Body of pancreas (tissue), 4 donors: ENCODE results near the gene DAB2IP.
"Not testable (repeated sequence)": the region's sequence is repeated elsewhere in the genome, so short reads cannot be mapped to it uniquely, and the experiment has no call there.

Experiments
- POLR2A ChIP-seq, 3 donors: fragments of 450-650 bp; IDR thresholded peaks; one replicate each; pipeline ENCODE4 v1.6.1; 2016; ENCODE audit warnings: antibody characterized with exemption in 3 of 3, mild to moderate bottlenecking in 2 of 3
- TF ChIP-seq, protein P1 (sequence below), 7 experiments: fragments of 450-650 bp in 4 of 7; fragments of 200-600 bp in 3 of 7; sonication (generic) in 3 of 7; IDR thresholded peaks; one replicate each; pipeline ENCODE4 v1.5.1; 2016 to 2019; ENCODE audit warnings: antibody characterized with exemption in 7 of 7

DNA sequence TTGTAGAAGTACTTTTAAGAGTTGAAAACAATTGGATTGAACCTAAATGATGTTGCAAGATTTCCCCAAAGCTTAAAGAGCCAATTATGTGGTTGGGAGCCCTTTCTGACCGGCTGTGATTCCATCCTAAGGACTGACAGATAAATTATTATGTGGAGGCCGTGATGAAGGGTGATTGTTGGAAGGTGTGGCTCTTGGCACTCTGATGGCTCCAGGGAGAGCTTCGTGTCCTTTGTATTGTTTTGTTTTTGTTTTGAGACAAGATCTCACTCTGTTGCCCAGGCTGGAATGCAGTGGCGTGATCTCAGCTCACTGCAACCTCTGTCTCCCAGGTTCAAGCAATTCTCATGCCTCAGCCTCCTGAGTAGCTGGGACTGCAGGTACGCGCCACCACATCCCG, 32.5 kb upstream of the DAB2IP start:
- TF ChIP-seq, protein P1, sequence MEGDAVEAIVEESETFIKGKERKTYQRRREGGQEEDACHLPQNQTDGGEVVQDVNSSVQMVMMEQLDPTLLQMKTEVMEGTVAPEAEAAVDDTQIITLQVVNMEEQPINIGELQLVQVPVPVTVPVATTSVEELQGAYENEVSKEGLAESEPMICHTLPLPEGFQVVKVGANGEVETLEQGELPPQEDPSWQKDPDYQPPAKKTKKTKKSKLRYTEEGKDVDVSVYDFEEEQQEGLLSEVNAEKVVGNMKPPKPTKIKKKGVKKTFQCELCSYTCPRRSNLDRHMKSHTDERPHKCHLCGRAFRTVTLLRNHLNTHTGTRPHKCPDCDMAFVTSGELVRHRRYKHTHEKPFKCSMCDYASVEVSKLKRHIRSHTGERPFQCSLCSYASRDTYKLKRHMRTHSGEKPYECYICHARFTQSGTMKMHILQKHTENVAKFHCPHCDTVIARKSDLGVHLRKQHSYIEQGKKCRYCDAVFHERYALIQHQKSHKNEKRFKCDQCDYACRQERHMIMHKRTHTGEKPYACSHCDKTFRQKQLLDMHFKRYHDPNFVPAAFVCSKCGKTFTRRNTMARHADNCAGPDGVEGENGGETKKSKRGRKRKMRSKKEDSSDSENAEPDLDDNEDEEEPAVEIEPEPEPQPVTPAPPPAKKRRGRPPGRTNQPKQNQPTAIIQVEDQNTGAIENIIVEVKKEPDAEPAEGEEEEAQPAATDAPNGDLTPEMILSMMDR (IDR thresholded peaks at IDR 0.05) = not testable (repeated sequence)
- not testable (repeated sequence) for TF ChIP-seq POLR2A (IDR thresholded peaks at IDR 0.05)
